ENCODE measurements around the gene KSR2. TPM values are rescaled to one million over a fixed set of nuclear protein-coding genes. Genes with fewer than 3 reads are reported as not detected.
"Not testable (repeated sequence)": the region's sequence is repeated elsewhere in the genome, so short reads cannot be mapped to it uniquely, and the experiment has no call there.

The KSR2 gene
- polyA plus RNA-seq, 1 experiment = not detected

- POLR2A ChIA-PET = no interaction called here
- H3K27me3 ChIP-seq (ENCODE audit: control insufficient read depth, insufficient read depth, low read length) = no peaks in the 10 kb centered on the region
- no peak overlapping the region for H3K4me3 ChIP-seq (ENCODE audit: low read depth, low read length)
- no peaks in the 10 kb centered on the region for H3K36me3 ChIP-seq (ENCODE audit: control insufficient read depth, insufficient read depth, low read length)
- CTCF ChIA-PET = interaction anchor here (1.0 to 9.3 kb wide), 5 partner anchors 12 to 657 kb away, joined by 3 to 77 read pairs (median 3); no protein-coding TSS in a partner anchor
- no peak for TF ChIP-seq CTCF (IDR thresholded peaks at IDR 0.05; ENCODE audit: insufficient read depth, low read depth, low read length)
- DNase-seq (ENCODE audit: low read depth) = no peak
These were observed 99.2 kb downstream of the KSR2 start for GRCh38 chr12:117869551-117869950.

- DNase-seq (ENCODE audit: low read depth) = no peak
- Histone ChIP-seq H3K27me3 (ENCODE audit: control insufficient read depth, insufficient read depth, low read length) (no peaks in the 10 kb centered on the region), H3K36me3 (ENCODE audit: control insufficient read depth, insufficient read depth, low read length) (no peaks in the 10 kb centered on the region), H3K4me3 (ENCODE audit: low read depth, low read length) (no peak overlapping the region)
- POLR2A ChIA-PET = no interaction called here
- no peak for TF ChIP-seq CTCF (IDR thresholded peaks at IDR 0.05; ENCODE audit: insufficient read depth, low read depth, low read length)
- CTCF ChIA-PET = interaction anchor here (1.3 to 9.3 kb wide), 2 partner anchors 8 to 9 kb away, joined by 6 to 77 read pairs; no protein-coding TSS in a partner anchor
These were observed 101.4 kb downstream of the KSR2 start for GRCh38 chr12:117867348-117867747.

- no peaks in the 10 kb centered on the region for H3K27me3 ChIP-seq (ENCODE audit: control insufficient read depth, insufficient read depth, low read length)
- CTCF ChIA-PET = no interaction called here
- DNase-seq (ENCODE audit: low read depth) = no peak
- TF ChIP-seq CTCF (IDR thresholded peaks at IDR 0.05; ENCODE audit: insufficient read depth, low read depth, low read length) = no peak
- H3K36me3 ChIP-seq (ENCODE audit: control insufficient read depth, insufficient read depth, low read length) = no peaks in the 10 kb centered on the region
- POLR2A ChIA-PET = no interaction called here
- no peak overlapping the region for H3K4me3 ChIP-seq (ENCODE audit: low read depth, low read length)
These were observed 103.3 kb downstream of the KSR2 start for GRCh38 chr12:117865505-117865904.

GRCh38 chr12:117863002-117863709, 105.6 kb downstream of the KSR2 start:
- H3K27me3 ChIP-seq (ENCODE audit: control insufficient read depth, insufficient read depth, low read length) = no peaks in the 10 kb centered on the region; the same call in 1 of the 2 replicates
- TF ChIP-seq CTCF (IDR thresholded peaks at IDR 0.05; ENCODE audit: insufficient read depth, low read depth, low read length) = no peak
- POLR2A ChIA-PET = no interaction called here
- DNase-seq (ENCODE audit: low read depth) = peak; percentile 10
- CTCF ChIA-PET = interaction anchor here (1.3 kb wide), 1 partner anchor 13 kb away, joined by 6 read pairs; no protein-coding TSS in a partner anchor
- no peaks in the 10 kb centered on the region for H3K36me3 ChIP-seq (ENCODE audit: control insufficient read depth, insufficient read depth, low read length)
- H3K4me3 ChIP-seq (ENCODE audit: low read depth, low read length) = no peak overlapping the region

- Histone ChIP-seq H3K36me3 (ENCODE audit: control insufficient read depth, insufficient read depth, low read length) (no peaks in the 10 kb centered on the region), H3K27me3 (ENCODE audit: control insufficient read depth, insufficient read depth, low read length) (no peaks in the 10 kb centered on the region; the same call in 1 of the 2 replicates), H3K4me3 (ENCODE audit: low read depth, low read length) (no peak overlapping the region)
- TF ChIP-seq CTCF (IDR thresholded peaks at IDR 0.05; ENCODE audit: insufficient read depth, low read depth, low read length) = no peak
- CTCF ChIA-PET = interaction anchor here (7.2 kb wide), 1 partner anchor 10 kb away, joined by 77 read pairs; no protein-coding TSS in a partner anchor
- POLR2A ChIA-PET = no interaction called here
- DNase-seq (ENCODE audit: low read depth) = no peak
These were observed 107.1 kb downstream of the KSR2 start for GRCh38 chr12:117861691-117862090.

GRCh38 chr12:117860787-117861290, 108.0 kb downstream of the KSR2 start:
- H3K36me3 ChIP-seq (ENCODE audit: control insufficient read depth, insufficient read depth, low read length); H3K4me3 ChIP-seq (ENCODE audit: low read depth, low read length); H3K27me3 ChIP-seq (ENCODE audit: control insufficient read depth, insufficient read depth, low read length); DNase-seq (ENCODE audit: low read depth); POLR2A ChIA-PET: not testable (repeated sequence)
- CTCF ChIA-PET = interaction anchor here (5.0 to 7.2 kb wide), 2 partner anchors 11 to 649 kb away, joined by 59 to 77 read pairs; no protein-coding TSS in a partner anchor

Data from BJ (cell line).